Small intestine (tissue), 7 donors: ENCODE results near the gene CDKAL1. TPM values are rescaled to one million over a fixed set of nuclear protein-coding genes. Genes with fewer than 3 reads are reported as not detected.

ENCODE experiments used
- DNase-seq, 2 donors: peaks; one replicate each; pipeline versions ENCODE4 v3.0.0 to v3.0.0-alpha.2; 2013
- FAIRE-seq: peaks from 2 replicates; lab custom pipeline; 2012; peaks lifted over from hg19 to GRCh38; lab: Jason Lieb, UNC
- H3K27ac ChIP-seq, 3 donors: one replicate each; pipeline ENCODE4 v1.5.1; 2013; ENCODE audit warnings: low read length in 2 of 3, mild to moderate bottlenecking in 2 of 3, control low read depth in 1 of 3, inconsistent platforms in 1 of 3, low read depth in 1 of 3, moderate library complexity in 1 of 3
- H3K27me3 ChIP-seq, 3 donors: one replicate each; pipeline ENCODE4 v1.6.1; 2013; ENCODE audit warnings: low read length in 3 of 3, inconsistent platforms in 1 of 3; ENCODE audit not compliant: control insufficient read depth in 3 of 3, insufficient read depth in 3 of 3
- H3K36me3 ChIP-seq, 3 donors: one replicate each; pipeline ENCODE4 v1.6.1; 2013; ENCODE audit warnings: low read length in 3 of 3, inconsistent platforms in 1 of 3, low read depth in 1 of 3, mild to moderate bottlenecking in 1 of 3, moderate library complexity in 1 of 3; ENCODE audit not compliant: control insufficient read depth in 3 of 3, insufficient read depth in 2 of 3
- H3K4me1 ChIP-seq, 3 donors: one replicate each; pipeline ENCODE4 v1.6.1; 2013; ENCODE audit warnings: low read length in 2 of 3, inconsistent platforms in 1 of 3, low read depth in 1 of 3, mild to moderate bottlenecking in 1 of 3, moderate library complexity in 1 of 3; ENCODE audit not compliant: control insufficient read depth in 3 of 3, insufficient read depth in 2 of 3
- H3K4me3 ChIP-seq, 3 donors: one replicate each; pipeline ENCODE4 v1.5.1; 2013; ENCODE audit warnings: low read length in 3 of 3, control low read depth in 1 of 3, inconsistent platforms in 1 of 3, low read depth in 1 of 3, mild to moderate bottlenecking in 1 of 3, moderate library complexity in 1 of 3
- H3K9me3 ChIP-seq, 2 donors: one replicate each; pipeline ENCODE4 v1.6.1; 2013; ENCODE audit warnings: low read depth in 1 of 2, low read length in 1 of 2; ENCODE audit not compliant: control insufficient read depth in 2 of 2, insufficient read depth in 1 of 2
- WGBS, 3 donors: extraction: QIAGEN DNeasy Blood & Tissue Kit; methylation state at CpG; one replicate each; pipeline ENCODE4 v1.1.7; 2013; 5-methylcytosine and 5-hydroxymethylcytosine counted together
- polyA plus RNA-seq, 4 donors: library from polyadenylated mRNA; stranded (reverse) in 3 of 4; unstranded in 1 of 4; fragments of 200-250 nt in 3 of 4; fragments of 120-200 nt in 1 of 4; gene quantifications; one replicate each; pipeline versions ENCODE4 v1.2.1 to v1.2.3, GENCODE V29; 2013
- donor health status: healthy with polysubstance abuse.
- donor health status: control.
- donor health status: control.
- donor health status: Bipolar disorder and iron deficiency.
- donor health status: healthy.

CDKAL1 gene
- polyA plus RNA-seq, 4 donors, result 2.4 to 10.5 (median 4.1) TPM

DNA sequence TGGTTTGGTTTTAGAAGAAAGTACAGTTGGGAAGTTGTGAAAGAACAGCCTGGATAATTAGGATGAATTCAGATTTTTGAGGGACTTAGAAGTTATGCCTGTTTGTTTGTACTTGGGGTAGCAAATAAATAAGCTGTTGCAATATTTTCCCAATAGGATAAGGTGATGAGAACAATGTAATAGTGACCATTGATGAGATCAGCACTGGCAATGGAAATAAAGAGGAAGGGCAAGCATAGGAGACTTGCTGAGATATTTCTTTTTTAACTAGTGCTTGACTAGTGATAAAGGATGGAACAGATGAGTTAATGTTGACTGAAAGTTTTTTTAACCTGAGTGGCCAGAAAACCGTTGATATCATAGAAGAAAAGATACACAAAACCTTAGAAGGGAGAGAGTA, 498.8 kb downstream of the CDKAL1 start:
- H3K27ac ChIP-seq, result no peak overlapping the region
- no peaks in the 10 kb centered on the region for H3K36me3 ChIP-seq
- H3K4me1 ChIP-seq, result no peaks in the 10 kb centered on the region
- no peak overlapping the region for H3K4me3 ChIP-seq
- H3K27me3 ChIP-seq, result no peaks in the 10 kb centered on the region
- no peak for DNase-seq
- WGBS, 3 donors, result 62 to 78% (median 71%) methylated on average over 1 of the region's 1 CpG
- FAIRE-seq, result no peak
- H3K9me3 ChIP-seq, result no peaks in the 10 kb centered on the region

DNA sequence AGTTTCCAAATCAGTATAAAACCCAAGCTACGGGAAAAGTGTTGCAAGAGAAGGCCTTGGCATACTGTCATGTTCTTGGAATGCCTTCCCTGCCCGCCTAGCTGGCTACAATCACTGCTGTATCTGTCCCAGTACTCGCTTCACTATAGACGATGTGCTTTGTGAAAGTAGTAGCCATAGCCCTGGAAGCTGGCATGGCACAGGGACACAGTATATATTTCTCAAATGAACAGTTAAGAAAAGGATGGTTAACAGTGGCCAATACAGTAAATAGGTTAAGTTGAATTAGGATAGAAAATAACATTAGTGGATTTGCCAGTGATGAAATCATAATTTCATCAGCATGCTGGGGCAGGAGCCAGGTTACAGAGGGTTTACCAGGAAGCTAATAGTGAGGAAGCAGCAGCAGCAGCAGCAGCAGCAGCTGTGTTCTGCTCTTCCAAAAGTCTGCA, 499.3 kb downstream of the CDKAL1 start:
- H3K36me3 ChIP-seq, result no peaks in the 10 kb centered on the region
- H3K27me3 ChIP-seq, result no peaks in the 10 kb centered on the region
- no peak for FAIRE-seq
- no peak for DNase-seq
- peak overlapping the region in 1 of 3 donors; percentile 36 for H3K27ac ChIP-seq
- no peak overlapping the region for H3K4me3 ChIP-seq
- 86 to 98% (median 92%) methylated on average over 4 of the region's 4 CpGs for WGBS, 3 donors
- no peaks in the 10 kb centered on the region for H3K4me1 ChIP-seq
- H3K9me3 ChIP-seq, result no peaks in the 10 kb centered on the region

DNA sequence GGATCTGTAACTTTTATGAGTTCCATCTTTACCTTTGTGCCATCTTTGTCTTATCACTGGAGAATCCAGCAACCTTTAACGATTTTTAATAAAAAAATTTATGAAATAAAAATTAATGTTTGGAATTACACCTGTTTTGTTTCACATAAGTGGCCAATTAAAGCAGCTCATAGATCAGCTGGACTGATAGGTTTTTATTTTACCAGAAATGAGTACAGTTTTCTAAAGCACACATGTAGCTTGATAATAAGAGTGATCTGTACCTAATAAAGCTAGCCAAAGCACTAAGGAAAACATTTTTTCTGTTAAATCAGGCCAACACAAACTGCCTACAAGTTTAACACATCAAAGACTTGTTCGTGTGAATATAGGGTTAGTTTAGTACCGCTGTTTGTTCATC, 500.1 kb downstream of the CDKAL1 start:
- Histone ChIP-seq H3K27me3 (no peaks in the 10 kb centered on the region), H3K4me1 (no peaks in the 10 kb centered on the region), H3K9me3 (no peaks in the 10 kb centered on the region), H3K27ac (no peak overlapping the region), H3K36me3 (no peaks in the 10 kb centered on the region), H3K4me3 (no peak overlapping the region)
- 76 to 91% (median 87%) methylated on average over 3 of the region's 3 CpGs for WGBS, 3 donors
- DNase-seq, result no peak
- no peak for FAIRE-seq

DNA sequence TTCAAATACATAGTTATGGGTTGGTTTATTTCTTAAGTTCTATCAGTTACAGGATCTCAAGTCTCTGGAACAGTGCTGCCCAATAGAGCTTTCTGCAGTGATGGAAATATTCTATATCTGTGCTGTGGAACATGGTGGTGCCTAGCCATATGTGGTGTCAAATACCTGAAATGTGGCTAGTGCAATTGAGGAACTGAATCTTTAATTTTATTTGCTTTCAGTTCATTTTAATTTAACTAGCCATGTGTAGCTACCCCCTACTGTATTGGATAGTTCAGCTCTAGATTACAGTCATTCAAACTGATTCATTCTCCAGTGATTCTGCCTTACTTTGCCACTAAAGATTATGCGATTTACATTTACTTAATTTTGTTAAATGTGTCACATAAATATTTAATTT, 503.2 kb downstream of the CDKAL1 start:
- no peak for FAIRE-seq
- no peaks in the 10 kb centered on the region for H3K27me3 ChIP-seq
- H3K4me1 ChIP-seq, result no peaks in the 10 kb centered on the region
- H3K27ac ChIP-seq, result no peak overlapping the region
- WGBS, 3 donors, result 94 to 98% (median 94%) methylated on average over 1 of the region's 1 CpG
- no peak overlapping the region for H3K4me3 ChIP-seq
- no peaks in the 10 kb centered on the region for H3K9me3 ChIP-seq
- DNase-seq, result no peak
- H3K36me3 ChIP-seq, result no peaks in the 10 kb centered on the region

DNA sequence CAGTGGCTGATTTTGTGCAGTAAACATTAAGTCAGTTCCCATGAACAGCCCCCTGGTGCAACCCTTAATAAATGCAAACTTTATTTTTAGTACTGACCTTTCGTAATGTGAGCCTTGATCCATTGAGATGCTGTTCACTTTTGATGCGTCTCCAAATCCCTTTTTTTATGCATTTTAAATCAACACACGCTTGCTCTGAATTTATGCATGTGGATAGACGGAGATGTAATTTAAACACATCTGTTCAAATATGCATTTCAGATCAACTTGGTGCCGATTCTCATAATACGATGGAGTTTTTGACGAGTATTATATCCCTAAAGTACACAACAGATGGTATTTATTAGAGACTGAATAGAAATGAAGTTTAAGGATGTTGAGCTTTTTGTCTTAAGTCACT, 505.7 kb downstream of the CDKAL1 start:
- WGBS, 3 donors, result 89 to 96% (median 94%) methylated on average over 7 of the region's 7 CpGs
- FAIRE-seq (no peak), DNase-seq (no peak)
- H3K4me3 ChIP-seq, result no peak overlapping the region
- H3K9me3 ChIP-seq, result no peaks in the 10 kb centered on the region
- no peaks in the 10 kb centered on the region for H3K36me3 ChIP-seq
- H3K27ac ChIP-seq, result no peak overlapping the region
- H3K4me1 ChIP-seq, result peaks cover 0 to 1% (median 0%) of the 10 kb centered on the region in 3 donors
- H3K27me3 ChIP-seq, result no peaks in the 10 kb centered on the region

DNA sequence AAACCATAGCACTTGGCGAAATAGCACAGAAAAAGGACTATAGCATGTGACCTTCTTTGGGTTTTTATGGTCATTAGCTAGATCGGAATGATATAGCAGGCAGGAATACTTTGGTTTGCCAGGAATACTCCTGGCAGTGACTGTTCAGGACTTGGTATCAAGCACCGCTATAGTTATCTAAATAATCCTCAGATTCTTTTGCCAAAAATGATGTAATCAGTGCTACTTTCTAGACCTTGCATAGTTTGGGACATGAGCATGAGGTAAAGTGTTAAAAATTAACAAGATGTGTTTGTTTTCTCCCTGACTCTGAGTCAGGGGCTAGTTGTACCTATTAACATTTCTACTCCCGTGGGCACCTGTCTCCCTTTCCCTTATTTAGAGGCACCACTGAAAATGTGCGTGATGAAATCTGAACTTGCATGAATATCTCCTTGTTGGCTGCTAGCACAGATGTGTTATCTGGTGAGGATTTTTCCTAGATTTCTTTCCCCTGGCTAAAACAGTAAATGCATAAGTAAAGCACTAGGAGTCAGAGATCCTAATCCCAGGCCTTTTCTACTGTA, 511.0 kb downstream of the CDKAL1 start:
- DNase-seq, result no peak
- FAIRE-seq, result no peak
- no peak overlapping the region for H3K4me3 ChIP-seq
- 45 to 71% (median 62%) methylated on average over 5 of the region's 5 CpGs for WGBS, 3 donors
- peaks cover 0 to 3% (median 0%) of the 10 kb centered on the region in 3 donors for H3K4me1 ChIP-seq
- no peaks in the 10 kb centered on the region for H3K9me3 ChIP-seq
- H3K27me3 ChIP-seq, result no peaks in the 10 kb centered on the region
- H3K27ac ChIP-seq, result no peak overlapping the region
- no peaks in the 10 kb centered on the region for H3K36me3 ChIP-seq

DNA sequence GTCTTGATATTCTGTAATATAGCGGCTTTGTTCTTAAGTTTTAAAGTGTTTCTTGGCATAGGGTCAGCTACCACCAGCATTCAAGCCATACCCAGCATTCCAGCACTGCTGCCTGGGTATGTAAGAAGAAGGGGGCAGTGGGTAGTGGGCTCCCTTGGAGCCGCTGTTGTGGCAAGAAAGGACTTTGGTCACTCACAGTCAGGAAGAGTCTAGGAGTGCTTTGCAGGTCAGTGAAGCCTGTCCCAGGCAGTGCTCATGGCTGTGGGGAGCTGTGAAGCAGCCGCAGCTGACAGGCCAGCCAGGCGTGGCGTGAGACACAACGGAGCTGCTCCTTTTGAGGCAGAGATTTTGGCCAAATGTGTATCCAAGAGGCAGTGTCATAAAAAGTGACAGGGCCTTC, 512.0 kb downstream of the CDKAL1 start:
- no peak overlapping the region for H3K27ac ChIP-seq
- FAIRE-seq (no peak), DNase-seq (no peak)
- H3K36me3 ChIP-seq, result no peaks in the 10 kb centered on the region
- WGBS, 3 donors, result 92 to 96% (median 96%) methylated on average over 6 of the region's 6 CpGs
- H3K4me3 ChIP-seq, result no peak overlapping the region
- H3K4me1 ChIP-seq, result peaks cover 0 to 3% (median 0%) of the 10 kb centered on the region in 3 donors
- no peaks in the 10 kb centered on the region for H3K27me3 ChIP-seq
- H3K9me3 ChIP-seq, result no peaks in the 10 kb centered on the region

DNA sequence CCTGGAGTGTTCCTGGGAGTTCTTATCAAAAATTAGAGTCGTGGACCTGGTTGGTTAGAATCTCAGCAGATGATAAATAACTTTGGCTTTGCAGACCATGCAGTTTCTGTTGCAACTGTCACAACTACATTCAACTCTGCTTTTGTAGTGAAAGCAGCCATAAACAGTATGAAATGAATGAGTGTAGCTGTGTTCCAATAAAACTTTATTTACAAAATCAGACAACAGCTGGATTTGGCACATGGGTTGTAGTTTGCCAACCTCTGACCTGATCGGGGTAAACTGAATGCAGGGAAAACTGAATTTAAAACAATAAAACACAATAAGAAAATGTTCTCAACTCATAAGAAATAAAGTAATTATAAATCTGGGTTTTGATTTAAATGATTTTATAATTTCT, 513.8 kb downstream of the CDKAL1 start:
- Histone ChIP-seq H3K27ac (no peak overlapping the region), H3K36me3 (no peaks in the 10 kb centered on the region), H3K4me3 (no peak overlapping the region), H3K4me1 (peaks cover 0 to 3% (median 0%) of the 10 kb centered on the region in 3 donors), H3K9me3 (no peaks in the 10 kb centered on the region), H3K27me3 (no peaks in the 10 kb centered on the region)
- DNase-seq (no peak), FAIRE-seq (no peak)
- WGBS, 3 donors, result 85 to 90% (median 89%) methylated on average over 2 of the region's 2 CpGs

DNA sequence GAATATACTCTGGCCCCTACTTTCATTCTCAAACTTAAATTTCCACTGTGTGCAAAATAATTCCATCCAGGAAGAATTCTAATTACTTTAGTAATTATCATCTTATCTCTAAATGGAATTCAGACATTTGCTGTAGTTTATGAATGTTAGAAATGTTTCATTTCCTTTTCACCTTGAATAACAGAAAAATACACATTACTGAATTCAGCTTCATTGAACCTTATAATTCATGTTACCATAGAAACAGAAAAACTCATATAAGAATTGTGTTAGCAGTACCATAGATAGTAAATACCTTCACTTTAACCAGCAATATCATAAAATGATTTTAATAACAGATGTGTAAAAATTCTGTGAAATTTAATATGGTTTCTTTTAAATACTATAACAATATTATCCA, 514.9 kb downstream of the CDKAL1 start:
- Histone ChIP-seq H3K4me1 (peaks cover 0 to 3% (median 0%) of the 10 kb centered on the region in 3 donors), H3K27me3 (no peaks in the 10 kb centered on the region), H3K27ac (no peak overlapping the region), H3K36me3 (no peaks in the 10 kb centered on the region), H3K4me3 (no peak overlapping the region), H3K9me3 (no peaks in the 10 kb centered on the region)
- DNase-seq, result no peak
- FAIRE-seq, result no peak
